Gastrocnemius medialis (tissue), 4 donors: ENCODE measurements around the gene SMARCA4.

Source experiments
- CTCF ChIP-seq, 5 experiments: fragments of 450-650 bp in 3 of 5; fragments of 200-600 bp in 2 of 5; sonication (generic) in 2 of 5; IDR thresholded peaks in 4 of 5; conservative IDR thresholded peaks in 1 of 5; 1 replicate in 4 of 5; 2 replicates in 1 of 5; pipeline ENCODE4 v1.5.1; 2016 to 2019; ENCODE audit warnings: antibody characterized with exemption in 5 of 5, mild to moderate bottlenecking in 3 of 5, moderate library complexity in 3 of 5
- POLR2A ChIP-seq, 2 donors: fragments of 450-650 bp; IDR thresholded peaks; one replicate each; pipeline ENCODE4 v1.6.1; 2017; ENCODE audit warnings: antibody characterized with exemption in 2 of 2, mild to moderate bottlenecking in 2 of 2, moderate library complexity in 2 of 2

- TF ChIP-seq CTCF (IDR thresholded peaks at IDR 0.05 in 4 of 5, conservative IDR thresholded peaks at IDR 0.05 in 1 of 5) (no peak), POLR2A (IDR thresholded peaks at IDR 0.05) (no peak)
These were observed 45.4 kb upstream of the SMARCA4 start for GRCh38 chr19:10915130-10916091.
